ENCODE data around the gene CPN1.

Gene CPN1

DNA sequence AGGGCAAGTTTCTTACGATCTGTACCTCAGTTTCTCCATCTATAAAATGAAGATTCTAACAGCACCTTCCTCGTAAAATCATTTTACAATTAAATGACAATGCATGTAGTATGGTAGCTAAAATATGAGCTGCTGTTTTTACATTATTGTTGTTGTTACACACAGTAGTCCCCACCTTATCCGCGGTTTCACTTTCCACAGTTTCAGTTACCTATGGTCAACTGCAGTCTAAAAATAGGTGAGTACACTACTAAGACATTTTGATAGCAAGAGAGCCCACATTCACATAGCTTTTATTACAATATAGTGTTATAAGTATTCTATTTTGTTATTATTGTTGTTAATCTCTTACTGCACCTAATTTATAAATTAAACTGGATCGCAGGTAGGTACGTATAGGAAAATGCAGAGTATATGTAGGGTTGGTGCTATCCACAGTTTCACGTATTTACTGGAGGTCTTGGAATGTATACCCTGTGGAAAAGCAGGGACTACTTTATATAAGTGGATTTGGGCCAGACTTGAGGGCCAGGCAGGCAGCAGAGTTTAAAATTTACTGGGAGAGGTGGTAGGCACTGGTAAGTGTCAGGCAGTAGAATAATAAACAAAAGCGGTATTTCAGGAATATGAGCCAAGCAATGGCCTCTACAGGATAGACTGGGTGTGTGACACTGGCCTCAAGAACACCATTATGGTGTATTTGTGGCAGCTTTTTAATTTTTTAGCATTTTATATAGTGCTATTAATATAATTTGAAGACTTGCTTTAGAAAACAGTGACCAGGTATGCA is 82.2 kb downstream of the CPN1 start:
- in situ Hi-C loops (cut with MboI; ENCODE audit: low sequenced_read_pairs) = no loop called here

DNA sequence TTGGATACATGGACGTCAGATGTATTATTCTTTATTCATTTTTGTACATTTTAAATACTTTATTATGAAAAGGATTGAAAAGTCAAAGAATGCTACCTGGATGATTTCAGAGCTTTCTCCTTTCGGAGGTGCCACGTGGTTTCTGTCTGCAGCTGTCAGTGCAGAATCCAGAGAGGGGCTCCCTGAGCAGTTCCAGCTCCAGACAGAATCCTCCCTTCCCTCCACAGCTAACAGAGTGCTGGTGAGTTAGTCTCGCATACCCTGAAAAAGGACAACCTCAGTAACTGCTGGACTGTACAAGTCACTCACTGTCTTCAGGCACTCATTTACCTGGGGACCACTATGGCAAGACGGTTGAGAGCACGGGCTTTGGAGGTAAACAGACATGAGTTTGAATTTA is 82.8 kb downstream of the CPN1 start:
- in situ Hi-C loops (cut with MboI; ENCODE audit: low sequenced_read_pairs) = no loop called here

DNA sequence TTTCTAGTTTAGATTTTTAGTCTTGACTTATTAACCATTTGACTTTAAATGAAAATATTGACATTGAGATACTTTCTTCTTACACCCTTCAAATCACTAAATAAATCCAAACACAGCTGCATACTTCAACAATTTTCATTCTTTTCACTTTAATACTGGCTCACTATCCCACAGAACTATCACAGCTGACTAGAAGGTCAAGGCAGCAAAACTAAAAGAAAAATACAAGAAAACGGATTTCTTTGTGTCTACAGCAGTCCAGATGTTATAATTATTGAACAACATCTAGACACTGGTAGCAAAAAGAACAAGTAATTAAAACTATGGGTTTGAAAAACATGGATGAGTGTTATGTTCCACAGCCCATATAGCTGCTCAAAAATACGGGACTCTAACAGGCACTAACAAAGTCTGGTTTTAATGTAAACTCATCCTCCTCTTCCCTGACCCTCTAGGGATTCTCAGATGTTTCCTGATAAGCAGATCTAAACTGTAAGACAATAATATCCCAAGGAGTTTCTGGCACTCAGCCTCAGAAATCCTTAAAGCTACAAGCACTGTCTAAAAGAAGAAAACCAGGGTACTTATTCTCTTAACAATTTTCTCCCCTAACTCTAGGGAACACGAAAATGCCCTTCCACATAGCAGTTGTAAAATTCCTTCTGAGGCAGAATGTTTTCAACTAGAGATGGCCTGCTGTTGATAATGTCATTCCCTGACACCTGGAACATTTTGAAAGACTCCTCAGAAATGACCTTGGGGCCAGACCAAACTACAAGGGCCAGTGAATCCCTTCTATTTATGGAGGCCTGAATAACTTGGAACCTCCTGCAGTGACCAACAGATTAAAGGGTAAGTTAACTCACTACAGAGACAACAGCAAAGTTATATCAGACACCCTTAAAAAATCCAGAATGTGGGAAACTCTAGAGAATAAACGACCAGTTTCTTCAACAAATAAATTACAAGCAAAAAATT is 84.7 kb downstream of the CPN1 start:
- in situ Hi-C loops (cut with MboI; ENCODE audit: low sequenced_read_pairs) = no loop called here

DNA sequence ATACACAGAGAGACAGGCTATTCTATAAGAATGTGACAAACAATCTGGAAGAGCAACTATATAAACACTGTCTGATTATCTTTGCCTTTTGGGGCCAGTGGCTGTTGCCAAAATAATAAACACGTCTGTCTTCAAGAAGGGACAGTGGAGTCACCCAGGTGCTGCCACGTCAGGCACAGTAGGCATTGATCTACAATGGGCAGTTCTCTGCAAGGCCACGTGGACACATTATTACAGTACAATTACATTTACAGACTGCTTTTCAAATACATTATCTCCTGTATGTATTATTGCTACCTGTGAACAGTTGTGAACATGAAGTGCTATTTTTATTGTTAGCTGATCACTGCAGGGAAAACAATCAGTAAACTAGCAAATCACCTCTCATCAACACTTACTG is 86.0 kb downstream of the CPN1 start:
- in situ Hi-C loops (cut with MboI; ENCODE audit: low sequenced_read_pairs) = no loop called here

DNA sequence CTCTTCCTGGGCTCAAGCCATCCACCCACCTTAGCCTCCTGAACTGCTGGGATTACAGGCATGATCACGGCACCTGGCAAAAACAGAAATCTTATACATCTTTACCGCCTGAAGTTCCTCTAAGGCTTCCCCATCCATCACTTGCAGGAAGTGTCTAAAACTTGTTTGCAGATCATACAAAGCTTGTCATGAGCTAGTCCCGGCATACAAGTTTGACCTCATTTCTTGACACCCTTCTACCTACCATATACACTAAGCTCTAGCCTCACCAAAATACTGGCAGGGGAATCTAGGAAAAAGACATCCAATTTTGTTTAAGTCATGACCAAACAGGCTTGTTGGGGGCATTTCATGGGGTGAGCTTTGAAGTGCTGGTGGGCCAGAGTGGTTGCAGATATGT is 86.4 kb downstream of the CPN1 start:
- in situ Hi-C loops (cut with MboI; ENCODE audit: low sequenced_read_pairs) = no loop called here

DNA sequence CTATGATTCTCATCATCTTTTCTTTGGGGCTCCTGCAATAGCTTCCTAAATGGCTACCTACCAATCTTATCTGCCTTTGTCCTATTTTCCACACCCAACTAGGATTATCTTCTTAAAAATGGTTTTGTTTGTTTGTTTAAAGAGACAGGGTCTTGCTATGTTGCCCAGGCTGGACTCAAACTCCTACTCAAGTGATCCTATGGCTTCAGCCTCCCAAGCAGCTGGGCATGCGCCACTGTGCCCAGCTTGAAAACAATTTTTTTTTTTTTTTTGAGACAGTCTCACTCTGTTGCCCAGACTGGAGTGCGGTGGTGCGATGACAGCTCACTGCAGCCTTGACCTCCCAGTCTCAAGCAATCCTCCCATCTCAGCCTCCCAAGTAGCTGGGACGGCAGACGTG is 86.9 kb downstream of the CPN1 start:
- in situ Hi-C loops (cut with MboI; ENCODE audit: low sequenced_read_pairs) = no loop called here

DNA sequence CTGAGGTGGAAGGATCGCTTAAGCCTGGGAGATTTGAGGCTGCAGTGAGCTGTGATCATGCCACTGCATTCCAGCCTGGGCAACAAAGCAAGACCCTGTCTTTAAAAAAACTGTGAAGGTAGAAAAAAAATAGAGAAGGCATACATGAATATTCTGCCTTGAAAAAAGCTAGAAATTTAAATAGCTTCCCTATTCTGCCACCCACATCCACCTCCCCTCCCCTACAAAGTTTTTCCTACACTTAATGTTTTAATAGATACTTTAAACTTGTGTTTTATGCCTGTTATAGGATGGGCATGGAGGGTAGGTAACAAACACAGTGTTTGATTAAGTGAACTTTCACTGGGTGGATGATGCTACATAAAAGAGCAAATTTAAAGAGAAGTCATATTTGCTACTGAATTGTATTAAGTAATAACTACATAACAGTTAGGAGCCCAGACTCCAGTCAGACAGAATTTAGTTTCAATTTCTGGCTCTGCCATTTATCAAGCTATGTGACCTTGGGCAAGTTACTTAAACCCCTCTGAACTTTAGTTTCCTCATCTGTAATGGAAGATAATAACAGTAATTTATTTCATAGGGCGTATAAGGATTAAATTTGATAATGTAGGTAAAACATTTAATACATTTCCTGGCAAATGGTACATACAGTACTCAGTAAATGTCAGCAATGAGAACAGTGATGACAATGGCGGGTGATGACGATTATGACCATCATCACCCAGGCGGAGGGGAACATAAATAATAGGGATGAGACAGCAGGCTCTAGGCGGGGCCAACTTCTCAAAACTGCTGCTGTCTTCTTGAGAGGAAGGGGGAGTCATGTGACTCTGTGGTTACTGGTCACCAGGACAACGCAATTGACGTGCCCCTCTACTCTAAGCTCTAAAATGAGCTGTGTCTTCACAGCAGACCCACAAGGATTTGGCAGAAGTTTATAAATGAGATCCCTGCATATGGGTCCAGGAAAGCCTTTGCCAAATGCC is 87.7 kb downstream of the CPN1 start:
- in situ Hi-C loops (cut with MboI; ENCODE audit: low sequenced_read_pairs) = no loop called here
